Astrocyte of the cerebellum (primary cell): ENCODE results near the gene ERMP1.
A peak's percentile ranks its signal among the peaks of the same experiment; 100 is the strongest.

Experiments used
- DNase-seq: peaks from one replicate; pipeline ENCODE4 v3.0.0-alpha.2; 2011; ENCODE audit warnings: low read depth
- H3K4me3 ChIP-seq: 2 replicates; pipeline ENCODE4 v1.5.1; 2011; ENCODE audit warnings: mild to moderate bottlenecking, low read depth, low read length, moderate library complexity
- in situ Hi-C: cut with HindIII; loops from 2 replicates; pipeline ENCODE4 v1.10.0; 2017; ENCODE audit warnings: low sequenced_read_pairs
- TF ChIP-seq, protein P1 (sequence below): IDR thresholded peaks from 2 replicates; pipeline ENCODE4 v1.5.1; 2012; ENCODE audit warnings: low read length, low read depth, moderate library complexity, mild to moderate bottlenecking; ENCODE audit errors: missing control alignments

ERMP1 gene

DNA sequence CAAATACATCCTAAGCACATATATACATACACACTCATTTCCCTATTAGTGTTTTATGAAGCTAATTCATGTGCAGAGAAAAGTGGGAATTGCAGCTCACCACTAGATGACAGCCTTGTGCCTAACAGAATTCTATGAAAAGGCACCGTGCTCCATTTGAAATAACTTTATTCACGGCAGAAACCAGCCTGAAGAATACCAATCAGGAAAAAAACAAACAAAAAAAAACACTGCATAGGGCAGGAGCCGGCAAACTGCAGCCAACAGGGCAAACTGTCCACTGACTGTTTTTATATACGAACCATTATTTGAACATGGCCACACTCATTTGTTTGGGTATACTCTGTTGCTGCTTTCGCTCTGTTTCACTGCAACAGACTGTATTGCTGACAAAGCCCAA is 33.6 kb downstream of the ERMP1 start:
- TF ChIP-seq, protein P1, sequence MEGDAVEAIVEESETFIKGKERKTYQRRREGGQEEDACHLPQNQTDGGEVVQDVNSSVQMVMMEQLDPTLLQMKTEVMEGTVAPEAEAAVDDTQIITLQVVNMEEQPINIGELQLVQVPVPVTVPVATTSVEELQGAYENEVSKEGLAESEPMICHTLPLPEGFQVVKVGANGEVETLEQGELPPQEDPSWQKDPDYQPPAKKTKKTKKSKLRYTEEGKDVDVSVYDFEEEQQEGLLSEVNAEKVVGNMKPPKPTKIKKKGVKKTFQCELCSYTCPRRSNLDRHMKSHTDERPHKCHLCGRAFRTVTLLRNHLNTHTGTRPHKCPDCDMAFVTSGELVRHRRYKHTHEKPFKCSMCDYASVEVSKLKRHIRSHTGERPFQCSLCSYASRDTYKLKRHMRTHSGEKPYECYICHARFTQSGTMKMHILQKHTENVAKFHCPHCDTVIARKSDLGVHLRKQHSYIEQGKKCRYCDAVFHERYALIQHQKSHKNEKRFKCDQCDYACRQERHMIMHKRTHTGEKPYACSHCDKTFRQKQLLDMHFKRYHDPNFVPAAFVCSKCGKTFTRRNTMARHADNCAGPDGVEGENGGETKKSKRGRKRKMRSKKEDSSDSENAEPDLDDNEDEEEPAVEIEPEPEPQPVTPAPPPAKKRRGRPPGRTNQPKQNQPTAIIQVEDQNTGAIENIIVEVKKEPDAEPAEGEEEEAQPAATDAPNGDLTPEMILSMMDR = peak; percentile 89
- DNase-seq = peak; percentile 34
- no peak overlapping the region for H3K4me3 ChIP-seq
- in situ Hi-C loops = no loop called here

DNA sequence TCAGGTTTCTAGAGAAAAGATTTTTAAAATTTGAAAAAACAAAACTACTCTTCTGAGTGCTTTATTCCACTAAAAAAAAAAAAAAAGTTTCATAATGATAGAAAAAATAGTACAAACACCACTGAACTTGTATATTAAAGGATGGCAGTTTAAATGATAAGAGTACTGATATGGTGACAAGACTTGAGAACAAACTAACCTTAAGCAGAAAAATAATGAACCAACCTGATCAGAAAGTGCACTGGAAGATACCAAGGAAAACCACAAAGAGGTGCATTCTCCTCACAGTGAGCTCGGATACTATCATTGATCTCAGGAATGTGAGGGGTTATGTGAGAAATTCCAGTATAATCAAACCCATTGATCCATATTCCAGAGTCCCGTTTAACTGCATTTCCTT is 34.3 kb downstream of the ERMP1 start:
- no peak overlapping the region for H3K4me3 ChIP-seq
- in situ Hi-C loops = no loop called here
- TF ChIP-seq, protein P1 = no peak
- no peak for DNase-seq

DNA sequence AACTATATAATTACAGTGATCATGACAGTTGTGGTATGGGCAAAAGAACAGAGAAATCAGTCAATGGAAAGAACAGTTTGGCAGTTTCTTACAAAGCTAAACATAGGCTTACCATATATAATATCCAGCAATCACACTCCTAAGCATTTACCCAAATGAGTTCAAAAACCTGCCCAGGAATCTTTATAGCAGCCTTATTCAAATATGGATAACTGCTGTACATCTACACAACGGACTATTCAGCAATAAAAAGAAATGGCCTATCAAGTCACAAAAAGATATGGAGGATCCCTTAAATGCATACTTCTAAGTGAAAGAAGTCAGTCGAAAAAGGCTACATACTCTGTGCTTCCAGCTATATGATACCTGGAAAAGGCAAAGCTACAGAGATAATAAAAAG is 36.6 kb downstream of the ERMP1 start:
- in situ Hi-C loops = no loop called here
- DNase-seq = no peak
- no peak overlapping the region for H3K4me3 ChIP-seq
- TF ChIP-seq, protein P1 = no peak

DNA sequence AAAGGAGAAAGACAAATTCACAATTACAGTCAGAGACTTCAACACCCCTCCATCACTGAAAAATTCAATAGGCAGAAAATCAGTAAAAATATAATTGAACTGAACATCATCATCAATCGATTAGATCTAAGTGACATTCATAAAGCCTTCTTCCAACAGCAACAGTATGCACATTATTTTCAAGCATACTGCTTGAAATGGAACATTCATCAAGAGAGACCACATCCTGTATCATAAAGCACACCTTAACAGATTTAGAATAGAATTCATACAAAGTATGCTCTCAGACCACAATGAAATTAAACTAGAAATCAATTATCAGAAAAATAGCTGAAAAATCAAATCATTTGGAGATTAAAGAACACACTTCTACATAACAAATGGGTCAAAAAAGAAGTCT is 39.1 kb downstream of the ERMP1 start:
- no peak overlapping the region for H3K4me3 ChIP-seq
- no peak for DNase-seq
- TF ChIP-seq, protein P1 = no peak
- in situ Hi-C loops = no loop called here

DNA sequence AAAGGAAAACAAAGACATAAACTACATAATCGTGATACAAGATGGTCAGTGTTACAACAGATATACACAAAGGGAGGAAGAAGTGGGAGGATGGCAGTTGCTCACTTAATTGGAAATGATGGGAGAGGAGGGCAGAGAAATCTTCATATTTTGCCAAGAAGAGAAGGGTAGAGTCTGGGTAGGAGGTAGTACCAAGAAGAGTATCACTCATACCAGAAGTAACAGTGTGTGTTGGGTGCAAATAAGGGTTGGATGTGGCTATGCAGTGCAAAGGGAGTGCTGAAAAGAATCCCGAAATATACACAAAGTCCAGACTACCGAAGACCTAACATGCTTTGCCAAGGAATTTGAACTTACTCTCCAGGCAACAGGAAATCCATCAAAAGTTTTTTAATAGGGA is 41.0 kb downstream of the ERMP1 start:
- DNase-seq = no peak
- H3K4me3 ChIP-seq = no peak overlapping the region
- TF ChIP-seq, protein P1 = no peak
- in situ Hi-C loops = no loop called here

DNA sequence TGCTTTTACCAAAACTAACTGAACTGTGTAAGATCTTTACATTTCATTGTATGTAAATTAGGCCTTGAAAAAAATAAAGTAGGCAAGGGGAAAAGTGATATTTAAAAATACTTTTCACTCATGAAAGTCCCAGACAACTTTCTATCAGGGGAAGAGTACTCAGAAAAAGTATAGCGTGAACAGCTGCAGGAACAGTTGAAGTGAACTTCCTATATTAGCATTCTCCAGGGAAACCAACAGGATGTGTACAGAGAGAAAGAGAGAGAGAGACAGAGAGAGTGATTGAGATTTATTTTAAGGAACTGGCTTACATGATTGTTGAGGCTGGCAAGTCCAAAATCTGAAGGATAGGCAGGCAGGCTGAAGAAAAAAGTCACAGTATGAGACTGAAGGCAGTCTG is 42.0 kb downstream of the ERMP1 start:
- no peak overlapping the region for H3K4me3 ChIP-seq
- in situ Hi-C loops = no loop called here
- TF ChIP-seq, protein P1 = no peak
- DNase-seq = no peak

DNA sequence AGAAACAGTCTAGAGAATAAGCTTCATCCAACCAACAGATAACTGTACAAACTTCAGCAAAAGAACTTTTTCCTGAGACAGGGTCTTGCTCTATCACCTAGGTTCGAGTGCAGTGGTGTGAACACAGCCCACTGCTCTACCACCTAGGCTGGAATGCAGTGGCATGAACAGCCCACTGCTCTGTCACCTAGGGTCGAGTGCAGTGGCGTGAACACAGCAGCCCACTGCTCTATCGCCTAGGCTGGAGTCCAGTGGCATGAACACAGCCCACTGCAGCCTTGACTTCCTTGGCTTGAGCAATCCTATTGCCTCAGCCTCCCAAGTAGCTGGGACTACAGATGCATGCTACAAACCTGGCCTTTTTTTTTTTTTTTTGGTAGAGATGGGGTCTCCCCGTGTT is 43.4 kb downstream of the ERMP1 start:
- H3K4me3 ChIP-seq = no peak overlapping the region
- TF ChIP-seq, protein P1 = no peak
- in situ Hi-C loops = no loop called here
- DNase-seq = no peak
